GM12878 (cell line): Measurements from ENCODE around the gene MCHR1. TPM values are rescaled to one million over a fixed set of nuclear protein-coding genes. Genes with fewer than 3 reads are reported as not detected.

ENCODE experiments used
- ATAC-seq: fragments of 200-7000 bp; cut with Tn5 transposase; 3 replicates; pipeline ENCODE4 v1.9.1; 2020; ENCODE audit warnings: mild to moderate bottlenecking, moderate library complexity
- BruUV-seq: library from RNA; stranded (reverse); fragments of 400-500 nt; replicated peaks from 2 replicates; lab custom pipeline; 2021; lab: Mats Ljungman, UMichigan
- CTCF ChIA-PET: fragments of 300-600 bp; sonication (Branson Sonifier 250); formaldehyde crosslinking; extraction: SDS; loops from one replicate; lab custom pipeline; 2021; ENCODE audit warnings: inconsistent platforms; lab: Yijun Ruan, JAX
- POLR2A ChIA-PET: fragments of 350-600 bp; formaldehyde crosslinking; extraction: SDS; loops from one replicate; lab custom pipeline; 2021; ENCODE audit warnings: inconsistent platforms; lab: Charles Lee
- RAD21 ChIA-PET: fragments of 300-600 bp; sonication (Branson Sonifier 250); formaldehyde crosslinking; loops from one replicate; lab custom pipeline; 2023; ENCODE audit warnings: antibody characterized with exemption; ENCODE audit not compliant: unreplicated experiment; lab: Charles Lee
- SMC1A ChIA-PET: fragments of 300-600 bp; sonication (Branson Sonifier 250); formaldehyde crosslinking; loops from one replicate; lab custom pipeline; 2023; ENCODE audit not compliant: unreplicated experiment, uncharacterized antibody; lab: Charles Lee
- DNase-seq: peaks from one replicate; pipeline ENCODE4 v3.0.0-alpha.2; 2011; ENCODE audit warnings: low read depth, low spot score
- FAIRE-seq: peaks from 3 replicates; lab custom pipeline; 2011; peaks lifted over from hg19 to GRCh38; lab: Jason Lieb, UNC
- H2AFZ ChIP-seq: 2 replicates; pipeline ENCODE4 v1.6.0; 2011; ENCODE audit warnings: low read depth, low read length, control low read depth; ENCODE audit not compliant: control insufficient read depth
- H3K27ac ChIP-seq: 2 replicates; pipeline ENCODE4 v1.5.1; 2011; ENCODE audit warnings: control low read depth; ENCODE audit not compliant: control insufficient read depth, insufficient read depth
- H3K27me3 ChIP-seq, 2 experiments: replicated peaks in 1 of 2; 2 replicates each; pipeline versions ENCODE4 v1.6.0 to v1.6.1; 2011; ENCODE audit warnings: low read length in 1 of 2; ENCODE audit not compliant: control insufficient read depth in 2 of 2, insufficient read depth in 2 of 2
- H3K36me3 ChIP-seq, 2 experiments: 2 replicates each; pipeline ENCODE4 v1.5.1; 2011; ENCODE audit warnings: low read length in 1 of 2; ENCODE audit not compliant: control insufficient read depth in 2 of 2, insufficient read depth in 2 of 2
- H3K4me1 ChIP-seq: 2 replicates; pipeline ENCODE4 v1.6.1; 2011; ENCODE audit warnings: mild to moderate bottlenecking, low read length, moderate library complexity, mixed read lengths; ENCODE audit not compliant: control insufficient read depth, insufficient read depth
- H3K4me2 ChIP-seq: 2 replicates; pipeline ENCODE4 v1.6.0; 2011; ENCODE audit warnings: control low read depth; ENCODE audit not compliant: control insufficient read depth, insufficient read depth
- H3K4me3 ChIP-seq: fragments of 200-600 bp; sonication (generic); 2 replicates; pipeline ENCODE4 v1.5.1; 2016
- H3K79me2 ChIP-seq: 2 replicates; pipeline ENCODE4 v1.6.0; 2011; ENCODE audit warnings: low read length; ENCODE audit not compliant: control insufficient read depth, insufficient read depth
- H3K9ac ChIP-seq: 2 replicates; pipeline ENCODE4 v1.8.0; 2011; ENCODE audit warnings: low read length, control low read depth, mixed read lengths; ENCODE audit not compliant: control insufficient read depth, insufficient read depth
- H3K9me3 ChIP-seq: replicated peaks from 3 replicates; pipeline ENCODE4 v1.5.1; 2011; ENCODE audit warnings: mild to moderate bottlenecking, low read length; ENCODE audit not compliant: control insufficient read depth, insufficient read depth
- H4K20me1 ChIP-seq: 2 replicates; pipeline ENCODE4 v1.6.0; 2011; ENCODE audit not compliant: control insufficient read depth, insufficient read depth
- BMI1 ChIP-seq: fragments of 450-650 bp; IDR thresholded peaks from 2 replicates; pipeline ENCODE4 v1.6.1; 2016; ENCODE audit warnings: mild to moderate bottlenecking, moderate library complexity, borderline replicate concordance
- EGR1 ChIP-seq, 2 experiments: IDR thresholded peaks; 1 replicate in 1 of 2; 2 replicates in 1 of 2; pipeline ENCODE4 v1.6.1; 2011 to 2012; ENCODE audit warnings: low read depth in 2 of 2, low read length in 2 of 2, borderline replicate concordance in 1 of 2, mild to moderate bottlenecking in 1 of 2, moderate library complexity in 1 of 2
- EP300 ChIP-seq, 2 experiments: fragments of 150-350 bp in 1 of 2; IDR thresholded peaks; 2 replicates each; pipeline ENCODE4 v1.6.1; 2011 to 2012; ENCODE audit warnings: low read depth in 2 of 2, low read length in 2 of 2, borderline replicate concordance in 1 of 2, improper control_type of control experiment in 1 of 2, inconsistent platforms in 1 of 2; ENCODE audit not compliant: control insufficient read depth in 1 of 2
- ESRRA ChIP-seq: IDR thresholded peaks from 2 replicates; pipeline ENCODE4 v1.6.1; 2012; ENCODE audit warnings: mild to moderate bottlenecking, low read length, improper control_type of control experiment
- FOXK2 ChIP-seq: fragments of 450-650 bp; IDR thresholded peaks from 2 replicates; pipeline ENCODE4 v1.6.1; 2017; ENCODE audit warnings: mild to moderate bottlenecking, moderate library complexity
- GABPA ChIP-seq: IDR thresholded peaks from 2 replicates; pipeline ENCODE4 v1.6.1; 2014; ENCODE audit warnings: antibody characterized with exemption, low read depth, mild to moderate bottlenecking, inconsistent platforms
- MEF2A ChIP-seq: IDR thresholded peaks from 2 replicates; pipeline ENCODE4 v1.6.1; 2011; ENCODE audit warnings: low read depth, mild to moderate bottlenecking, low read length, moderate library complexity; ENCODE audit not compliant: insufficient read depth
- NFYA ChIP-seq: IDR thresholded peaks from 2 replicates; pipeline ENCODE4 v1.6.1; 2011; ENCODE audit warnings: low read depth, mild to moderate bottlenecking, low read length, improper control_type of control experiment, borderline replicate concordance
- PBX3 ChIP-seq: IDR thresholded peaks from 2 replicates; pipeline ENCODE4 v1.6.1; 2011; ENCODE audit warnings: mild to moderate bottlenecking, low read depth, low read length, moderate library complexity; ENCODE audit not compliant: insufficient replicate concordance
- SKIL ChIP-seq: fragments of 450-650 bp; IDR thresholded peaks from 2 replicates; pipeline ENCODE4 v1.6.1; 2017; ENCODE audit warnings: mild to moderate bottlenecking, low read depth, inconsistent platforms; ENCODE audit not compliant: poor library complexity, severe bottlenecking
- TAF1 ChIP-seq: IDR thresholded peaks from 2 replicates; pipeline ENCODE4 v1.6.1; 2011; ENCODE audit warnings: mild to moderate bottlenecking, low read depth, low read length, borderline replicate concordance
- USF1 ChIP-seq: IDR thresholded peaks from 2 replicates; pipeline ENCODE4 v1.6.1; 2011; ENCODE audit warnings: borderline replicate concordance, low read depth, mild to moderate bottlenecking, moderate library complexity, mixed read lengths, low read length; ENCODE audit not compliant: insufficient read depth; ENCODE audit errors: extremely low read length
- WGBS: methylation state at CpG from one replicate; pipeline ENCODE4 v1.1.6; 2016; ENCODE audit warnings: low lambda C conversion rate; ENCODE audit not compliant: insufficient replicate concordance, insufficient coverage; ENCODE audit errors: missing lambda C conversion rate; 5-methylcytosine and 5-hydroxymethylcytosine counted together
- in situ Hi-C: fragments of 300-500 bp; cut with MboI; formaldehyde crosslinking; loops from 9 replicates; pipeline ENCODE4 v1.14.3; 2018; ENCODE audit warnings: mixed read lengths
- intact Hi-C: fragments of 100-400 bp; cut with micrococcal nuclease; formaldehyde crosslinking; loops from one replicate; pipeline ENCODE4 v1.14.2; 2022; ENCODE audit not compliant: unreplicated experiment
- polyA plus RNA-seq, 11 experiments: library from polyadenylated mRNA; depleted of rRNA in 4 of 11; unstranded in 6 of 11; stranded (reverse) in 5 of 11; fragments of >200 nt; fragmentation: Nextera tagmentation in 4 of 11; fragmentation: Illumina TruSeq in 1 of 11; extraction: Ambion mirVana in 4 of 11; extraction: Trizol in 1 of 11; gene quantifications; 1 replicate in 1 of 11; 2 replicates in 10 of 11; pipeline versions ENCODE4 v1.2.1 to v1.2.3, GENCODE V29; 2011 to 2016; ENCODE audit warnings: inconsistent platforms in 2 of 11, missing spikeins in 2 of 11, low read depth in 1 of 11
- total RNA-seq, 4 experiments: library from RNA; depleted of rRNA in 3 of 4; stranded (reverse); fragments of >200 nt in 3 of 4; fragmentation: Illumina TruSeq in 1 of 4; extraction: Trizol in 1 of 4; gene quantifications; 2 replicates each; pipeline versions ENCODE4 v1.2.1 to v1.2.3, GENCODE V29; 2013 to 2021

Gene MCHR1
- total and polyA plus RNA-seq, 10 of the 15 experiments (the other 5 are each of a cell fraction or from before 2014, with no cell fraction given), result not detected

GRCh38 chr22:40714499-40715337, 35.4 kb downstream of the MCHR1 start:
- in situ Hi-C loops, result no loop called here
- FAIRE-seq, result no peak
- Histone ChIP-seq H2AFZ (peak overlapping the region; percentile 12; the same call in 1 of the 2 replicates), H3K27me3 (no peaks in the 10 kb centered on the region; a peak in 2 of 4 replicates), H3K79me2 (no peaks in the 10 kb centered on the region), H3K4me3 (no peak overlapping the region), H3K36me3 (no peaks in the 10 kb centered on the region), H3K9me3 (no peaks in the 10 kb centered on the region), H3K27ac (no peak overlapping the region), H3K4me1 (no peaks in the 10 kb centered on the region), H4K20me1 (no peaks in the 10 kb centered on the region), H3K9ac (no peak overlapping the region), H3K4me2 (peak overlapping the region; percentile 25; the same call in 1 of the 2 replicates)
- BruUV-seq, result no TSS peak
- no peak for ATAC-seq
- DNase-seq, result no peak
- ChIA-PET POLR2A (no interaction called here), CTCF (interaction anchor here (0.8 kb wide), 1 partner anchor 31 kb away, joined by 3 read pairs; no protein-coding TSS in a partner anchor), RAD21 (interaction anchor here (0.7 to 1.6 kb wide), 2 partner anchors 32 to 184 kb away, joined by 3 read pairs; no protein-coding TSS in a partner anchor), SMC1A (interaction anchor here (0.7 to 1.3 kb wide), 3 partner anchors 8 to 30 kb away, joined by 3 read pairs; no protein-coding TSS in a partner anchor)
- TF ChIP-seq TAF1, result no peak
- TF ChIP-seq ESRRA, result no peak
- TF ChIP-seq SKIL, result no peak
- no peak for TF ChIP-seq BMI1
- TF ChIP-seq EP300 (IDR thresholded peaks at IDR 0.05; ENCODE audit: borderline replicate concordance in 1 of 2, control insufficient read depth in 1 of 2, low read depth in 2 of 2, low read length in 2 of 2), result no peak
- TF ChIP-seq NFYA, result no peak
- TF ChIP-seq FOXK2, result no peak
- no peak for TF ChIP-seq USF1
- TF ChIP-seq MEF2A, result no peak
- TF ChIP-seq GABPA, result no peak
- TF ChIP-seq PBX3, result no peak
- TF ChIP-seq EGR1 (IDR thresholded peaks at IDR 0.05; ENCODE audit: borderline replicate concordance in 1 of 2, low read depth in 2 of 2, low read length in 2 of 2), result no peak
- intact Hi-C loops, result no loop called here
- WGBS, result 27% methylated on average over 13 of the region's 13 CpGs
